ENCODE data around the gene ZNF738.

The ZNF738 gene

DNA sequence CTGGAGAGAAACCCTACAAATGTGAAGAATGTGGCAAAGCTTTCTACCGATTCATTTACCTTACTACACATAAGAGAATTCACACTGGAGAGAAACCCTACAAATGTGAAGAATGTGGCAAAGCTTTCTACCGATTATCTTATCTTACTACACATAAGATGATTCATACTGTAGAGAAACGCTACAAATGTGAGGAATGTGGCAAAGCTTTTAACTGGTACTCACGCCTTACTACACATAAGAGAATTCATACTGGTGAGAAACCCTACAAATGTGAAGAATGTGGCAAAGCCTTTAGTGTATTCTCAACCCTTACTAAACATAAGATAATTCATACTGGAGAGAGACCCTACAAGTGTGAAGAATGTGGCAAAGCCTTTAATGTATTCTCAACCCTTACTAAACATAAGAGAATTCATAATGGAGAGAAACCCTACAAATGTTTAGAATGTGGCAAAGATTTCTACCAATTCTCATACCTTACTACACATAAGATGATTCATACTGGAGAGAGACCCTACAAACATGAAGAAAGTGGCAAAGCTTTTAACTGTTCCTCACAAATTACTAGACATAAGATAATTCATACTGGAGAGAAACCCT lies 25.3 kb downstream of the ZNF738 start:
- Mint-ChIP-seq H3K27me3 (ENCODE audit: low read depth) (no peaks in the 10 kb centered on the region), H3K4me1 (ENCODE audit: low read depth) (no peaks in the 10 kb centered on the region), H3K36me3 (ENCODE audit: low read depth) (peaks cover 38% of the 10 kb centered on the region), H3K4me3 (no peak overlapping the region), H3K9me3 (peaks cover 79% of the 10 kb centered on the region), H3K27ac (no peak overlapping the region)

DNA sequence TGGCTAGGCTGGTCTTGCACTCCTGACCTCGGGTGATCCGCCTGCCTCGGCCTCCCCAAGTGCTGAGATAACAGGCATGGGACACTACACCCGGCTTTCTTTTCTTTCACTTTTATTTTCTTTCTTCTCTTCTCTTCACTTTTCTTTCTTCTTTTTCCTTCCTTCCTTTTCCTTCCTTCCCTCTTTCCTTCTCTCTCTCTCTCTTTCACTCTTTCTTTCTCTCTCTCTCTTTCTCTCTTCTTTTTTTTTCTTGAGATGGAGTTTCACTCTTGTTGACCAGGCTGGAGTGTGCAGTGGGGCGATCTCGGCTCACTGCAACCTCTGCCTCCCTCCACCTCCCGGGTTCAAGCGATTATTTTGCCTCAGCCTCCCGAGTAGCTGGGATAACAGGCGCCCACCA lies 37.3 kb downstream of the ZNF738 start:
- no peak overlapping the region for H3K27ac Mint-ChIP-seq

DNA sequence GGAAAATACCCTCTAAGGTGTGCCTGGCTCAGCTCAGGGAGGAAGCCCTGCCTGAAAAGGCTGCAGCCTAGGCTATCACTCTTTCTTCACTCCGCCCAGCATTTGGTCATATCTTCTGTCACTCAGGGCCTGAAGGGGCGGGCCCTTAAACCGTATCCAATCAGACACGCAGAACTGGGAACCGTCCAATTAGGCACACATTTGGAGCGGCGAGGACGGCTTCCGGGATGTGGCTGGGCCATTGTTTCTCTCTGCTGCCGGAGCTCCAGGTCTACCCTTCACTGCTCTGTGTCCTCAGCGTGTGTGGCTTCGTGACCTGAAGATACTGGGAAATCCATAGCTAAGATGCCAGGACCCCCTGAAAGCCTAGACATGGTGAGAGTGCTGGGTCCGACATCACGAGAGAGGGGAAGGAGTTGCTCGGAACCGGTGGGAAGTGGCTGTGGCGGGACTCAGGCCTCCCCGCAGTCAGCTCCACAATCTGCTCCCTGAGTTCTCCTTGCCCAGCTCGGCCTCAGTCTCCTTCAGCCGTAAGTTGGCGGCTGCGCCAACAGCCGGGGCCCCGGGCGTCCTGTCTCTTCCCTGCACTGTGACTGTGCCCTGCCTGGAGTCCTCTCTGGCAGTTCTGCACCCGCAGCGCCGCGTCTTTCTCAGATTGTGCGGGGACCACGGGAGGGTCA lies 38.2 kb downstream of the ZNF738 start, which contains the start of gene ZNF493:
Gene ZNF493, plus strand, starts transcription at position 241 of the 680 bp plus-strand sequence. Its CDS starts 105 bp downstream, at position 346.
- H3K27me3 Mint-ChIP-seq (ENCODE audit: low read depth) = no peaks in the 10 kb centered on the region
- peak within 1 kb of the TSS; percentile 97 for H3K4me3 Mint-ChIP-seq
- peaks cover 36% of the 10 kb centered on the region for H3K36me3 Mint-ChIP-seq (ENCODE audit: low read depth)
- peaks cover 14% of the 10 kb centered on the region for H3K4me1 Mint-ChIP-seq (ENCODE audit: low read depth)
- H3K27ac Mint-ChIP-seq = peak within 1 kb of the TSS; percentile 90
- peaks cover 43% of the 10 kb centered on the region for H3K9me3 Mint-ChIP-seq

More for the DNA sequence above, 37.3 kb downstream of the ZNF738 start:
- Mint-ChIP-seq H3K4me3 (no peak overlapping the region), H3K9me3 (peaks cover 46% of the 10 kb centered on the region), H3K4me1 (ENCODE audit: low read depth) (peaks cover 14% of the 10 kb centered on the region), H3K27me3 (ENCODE audit: low read depth) (no peaks in the 10 kb centered on the region), H3K36me3 (ENCODE audit: low read depth) (peaks cover 32% of the 10 kb centered on the region)

- Mint-ChIP-seq H3K27me3 (ENCODE audit: low read depth) (no peaks in the 10 kb centered on the region), H3K4me3 (no peak overlapping the region), H3K36me3 (ENCODE audit: low read depth) (peaks cover 53% of the 10 kb centered on the region), H3K27ac (no peak overlapping the region), H3K4me1 (ENCODE audit: low read depth) (peaks cover 14% of the 10 kb centered on the region), H3K9me3 (peaks cover 47% of the 10 kb centered on the region)
These were observed 40.1 kb downstream of the ZNF738 start for GRCh38 chr19:21398851-21399250.

- Mint-ChIP-seq H3K36me3 (ENCODE audit: low read depth) (peaks cover 67% of the 10 kb centered on the region), H3K27ac (no peak overlapping the region), H3K9me3 (peaks cover 47% of the 10 kb centered on the region), H3K4me1 (ENCODE audit: low read depth) (peaks cover 9% of the 10 kb centered on the region), H3K27me3 (ENCODE audit: low read depth) (no peaks in the 10 kb centered on the region), H3K4me3 (no peak overlapping the region)
These were observed 43.6 kb downstream of the ZNF738 start for GRCh38 chr19:21402303-21402985.

- no peak overlapping the region for H3K27ac Mint-ChIP-seq
- peaks cover 69% of the 10 kb centered on the region for H3K36me3 Mint-ChIP-seq (ENCODE audit: low read depth)
- peaks cover 46% of the 10 kb centered on the region for H3K9me3 Mint-ChIP-seq
- H3K4me1 Mint-ChIP-seq (ENCODE audit: low read depth) = no peaks in the 10 kb centered on the region
- no peaks in the 10 kb centered on the region for H3K27me3 Mint-ChIP-seq (ENCODE audit: low read depth)
- H3K4me3 Mint-ChIP-seq = no peak overlapping the region
These were observed 51.4 kb downstream of the ZNF738 start for GRCh38 chr19:21410166-21410565.

DNA sequence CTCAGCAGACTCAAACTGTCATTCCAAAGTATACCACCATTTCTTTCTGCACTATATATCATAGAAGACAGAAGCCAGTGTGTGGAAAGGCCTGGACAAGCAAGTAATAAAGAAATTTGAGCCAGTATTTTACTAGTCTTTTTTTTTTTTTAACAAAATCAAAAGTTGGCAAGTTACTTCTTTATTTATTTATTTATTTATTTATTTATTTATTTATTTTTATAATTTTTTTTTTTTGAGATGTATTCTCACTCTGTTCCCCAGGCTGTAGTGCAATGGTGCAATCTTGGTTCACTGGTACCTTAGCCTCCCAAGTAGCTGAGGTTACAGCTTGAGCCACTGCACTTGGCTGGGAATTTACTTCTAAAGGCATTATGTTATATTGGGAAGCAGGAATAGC lies 63.4 kb downstream of the ZNF738 start:
- Mint-ChIP-seq H3K27me3 (ENCODE audit: low read depth) (no peaks in the 10 kb centered on the region), H3K4me1 (ENCODE audit: low read depth) (no peaks in the 10 kb centered on the region), H3K27ac (no peak overlapping the region), H3K4me3 (no peak overlapping the region), H3K36me3 (ENCODE audit: low read depth) (peaks cover 36% of the 10 kb centered on the region), H3K9me3 (peaks cover 81% of the 10 kb centered on the region)

GRCh38 chr19:21423057-21424041 lies 64.5 kb downstream of the ZNF738 start:
- Mint-ChIP-seq H3K9me3 (peaks cover 71% of the 10 kb centered on the region), H3K4me1 (ENCODE audit: low read depth) (no peaks in the 10 kb centered on the region), H3K27ac (no peak overlapping the region), H3K36me3 (ENCODE audit: low read depth) (peaks cover 28% of the 10 kb centered on the region), H3K27me3 (ENCODE audit: low read depth) (no peaks in the 10 kb centered on the region), H3K4me3 (no peak overlapping the region)
